HepG2 (cell line): ENCODE measurements around the gene CERS5. TPM values are rescaled to one million over a fixed set of nuclear protein-coding genes. Genes with fewer than 3 reads are reported as not detected.
A peak's percentile ranks its signal among the peaks of the same experiment; 100 is the strongest.

ENCODE experiments used
- ATAC-seq: fragments of 200-7000 bp; cut with Tn5 transposase; 3 replicates; pipeline ENCODE4 v1.9.1; 2020; ENCODE audit warnings: mild to moderate bottlenecking, moderate library complexity
- BruUV-seq: library from RNA; stranded (reverse); fragments of 400-500 nt; replicated peaks from 2 replicates; lab custom pipeline; 2021; lab: Mats Ljungman, UMichigan
- CTCF ChIA-PET: fragments of 300-600 bp; formaldehyde crosslinking; extraction: SDS; loops from one replicate; lab custom pipeline; 2021; ENCODE audit warnings: low total read pairs, inconsistent platforms, low intra/inter-chr PET ratio; lab: Yijun Ruan, JAX
- POLR2A ChIA-PET: fragments of 350-600 bp; sonication (Branson Sonifier 250); formaldehyde crosslinking; loops from one replicate; lab custom pipeline; 2020; ENCODE audit warnings: antibody characterized with exemption, inconsistent platforms; lab: Yijun Ruan, JAX
- DNase-seq: peaks from one replicate; pipeline ENCODE4 v3.0.0-alpha.2; 2015; ENCODE audit warnings: low spot score
- FAIRE-seq: peaks from 3 replicates; lab custom pipeline; 2011; peaks lifted over from hg19 to GRCh38; lab: Jason Lieb, UNC
- H2AFZ ChIP-seq: one replicate; pipeline ENCODE4 v1.6.1; 2011; ENCODE audit warnings: low read length, inconsistent platforms
- H3K27ac ChIP-seq: fragments of 300-600 bp; 3 replicates; pipeline ENCODE4 v1.8.0; 2011; ENCODE audit warnings: mixed run types, mild to moderate bottlenecking, mixed read lengths, low read length, inconsistent platforms; ENCODE audit not compliant: insufficient read depth; ENCODE audit errors: extremely low read length
- H3K27me3 ChIP-seq, 2 experiments: fragments of 200-600 bp in 1 of 2; 2 replicates in 1 of 2; 3 replicates in 1 of 2; pipeline versions ENCODE4 v1.6.0 to v1.8.0; 2011; ENCODE audit warnings: low read length in 2 of 2, mild to moderate bottlenecking in 2 of 2, moderate library complexity in 2 of 2, inconsistent platforms in 1 of 2; ENCODE audit not compliant: insufficient read depth in 2 of 2, control insufficient read depth in 1 of 2
- H3K36me3 ChIP-seq, 2 experiments: fragments of 200-600 bp in 1 of 2; replicated peaks in 1 of 2; 2 replicates in 1 of 2; 3 replicates in 1 of 2; pipeline versions ENCODE4 v1.5.1 to v1.8.0; 2011; ENCODE audit warnings: low read length in 2 of 2, inconsistent platforms in 1 of 2; ENCODE audit not compliant: insufficient read depth in 2 of 2, control insufficient read depth in 1 of 2
- H3K4me1 ChIP-seq: 2 replicates; pipeline ENCODE4 v1.5.1; 2012; ENCODE audit warnings: low read length, inconsistent platforms; ENCODE audit not compliant: insufficient read depth
- H3K4me2 ChIP-seq: 2 replicates; pipeline ENCODE4 v1.6.0; 2011; ENCODE audit warnings: low read depth, low read length, inconsistent platforms
- H3K4me3 ChIP-seq, 3 experiments: fragments of 200-600 bp in 1 of 3; sonication (generic), shearing (Covaris generic) in 1 of 3; replicated peaks in 1 of 3; 2 replicates each; pipeline ENCODE4 v1.5.1; 2011 to 2016; ENCODE audit warnings: low read length in 3 of 3, inconsistent platforms in 2 of 3, low read depth in 2 of 3, mild to moderate bottlenecking in 2 of 3, control low read depth in 1 of 3, mixed read lengths in 1 of 3; ENCODE audit not compliant: insufficient read depth in 1 of 3
- H3K79me2 ChIP-seq: one replicate; pipeline ENCODE4 v1.6.1; 2011; ENCODE audit warnings: low read length, inconsistent platforms; ENCODE audit not compliant: insufficient read depth
- H3K9ac ChIP-seq: 2 replicates; pipeline ENCODE4 v1.6.0; 2011; ENCODE audit warnings: mild to moderate bottlenecking, low read depth, low read length, inconsistent platforms; ENCODE audit not compliant: insufficient read depth
- H3K9me3 ChIP-seq: 2 replicates; pipeline ENCODE4 v1.5.1; 2012; ENCODE audit warnings: mild to moderate bottlenecking, low read length
- H4K20me1 ChIP-seq: 2 replicates; pipeline ENCODE4 v1.6.0; 2011; ENCODE audit warnings: inconsistent platforms, mild to moderate bottlenecking, low read length, moderate library complexity; ENCODE audit not compliant: insufficient read depth
- CBX5 ChIP-seq: sonication (generic); formaldehyde crosslinking; IDR thresholded peaks from 2 replicates; pipeline ENCODE4 v1.4.0; 2020; ENCODE audit warnings: missing genetic modification reagents, borderline replicate concordance
- CTCF ChIP-seq: sonication (generic); formaldehyde crosslinking; IDR thresholded peaks from 2 replicates; pipeline ENCODE4 v1.5.0; 2020; ENCODE audit warnings: mild to moderate bottlenecking, missing genetic modification reagents, moderate library complexity
- DMAP1 ChIP-seq: IDR thresholded peaks from 2 replicates; pipeline ENCODE4 v1.6.1; 2016
- GATAD1 ChIP-seq: IDR thresholded peaks from 2 replicates; pipeline ENCODE4 v1.6.1; 2016; ENCODE audit warnings: missing genetic modification reagents, missing compliant biosample characterization
- MIER3 ChIP-seq: IDR thresholded peaks from 2 replicates; pipeline ENCODE4 v1.6.1; 2016; ENCODE audit warnings: missing compliant biosample characterization, borderline replicate concordance
- MXD1 ChIP-seq: sonication (generic); formaldehyde crosslinking; IDR thresholded peaks from 2 replicates; pipeline ENCODE4 v1.4.0; 2020; ENCODE audit warnings: mild to moderate bottlenecking, missing genetic modification reagents
- NFE2 ChIP-seq: sonication (generic); formaldehyde crosslinking; IDR thresholded peaks from 2 replicates; pipeline ENCODE4 v1.4.0; 2020; ENCODE audit warnings: missing genetic modification reagents
- NR2F6 ChIP-seq, 2 experiments: IDR thresholded peaks; 2 replicates each; pipeline ENCODE4 v1.6.1; 2016; ENCODE audit warnings: antibody characterized with exemption in 1 of 2, mild to moderate bottlenecking in 1 of 2
- PRMT3 ChIP-seq: sonication (generic); formaldehyde crosslinking; IDR thresholded peaks from 2 replicates; pipeline ENCODE4 v1.8.1; 2022; ENCODE audit warnings: low read depth, mild to moderate bottlenecking, moderate library complexity, missing genetic modification reagents, borderline replicate concordance
- SMC3 ChIP-seq: IDR thresholded peaks from 2 replicates; pipeline ENCODE4 v1.6.1; 2011; ENCODE audit warnings: low read length, improper control_type of control experiment
- SUZ12 ChIP-seq: fragments of 150-350 bp; IDR thresholded peaks from 2 replicates; pipeline ENCODE4 v1.6.1; 2014; ENCODE audit warnings: low read depth, low read length
- THAP8 ChIP-seq: sonication (generic); formaldehyde crosslinking; IDR thresholded peaks from 2 replicates; pipeline ENCODE4 v1.5.1; 2020; ENCODE audit warnings: missing genetic modification reagents, mild to moderate bottlenecking, borderline replicate concordance
- ZBTB43 ChIP-seq: sonication (generic); formaldehyde crosslinking; conservative IDR thresholded peaks from 2 replicates; pipeline ENCODE4 v1.4.0; 2020; ENCODE audit warnings: missing genetic modification reagents
- ZMYM2 ChIP-seq: sonication (generic); formaldehyde crosslinking; IDR thresholded peaks from 2 replicates; pipeline ENCODE4 v1.8.0; 2022; ENCODE audit warnings: mild to moderate bottlenecking, missing genetic modification reagents
- ZNF280B ChIP-seq: sonication (generic); formaldehyde crosslinking; IDR thresholded peaks from 2 replicates; pipeline ENCODE4 v1.5.0; 2020; ENCODE audit warnings: missing genetic modification reagents, mild to moderate bottlenecking, borderline replicate concordance
- ZNF362 ChIP-seq: sonication (generic); formaldehyde crosslinking; IDR thresholded peaks from 2 replicates; pipeline ENCODE4 v1.4.0; 2020; ENCODE audit warnings: missing genetic modification reagents, mild to moderate bottlenecking, borderline replicate concordance
- WGBS: methylation state at CpG from one replicate; pipeline ENCODE4 v1.1.6; 2017; ENCODE audit warnings: low lambda C conversion rate; 5-methylcytosine and 5-hydroxymethylcytosine counted together
- in situ Hi-C: cut with HindIII; loops from 2 replicates; pipeline ENCODE4 v1.10.0; 2017; ENCODE audit warnings: low pct_unique_long_range_greater_than_20kb; ENCODE audit not compliant: extremely low pct_ligation_motif_present
- intact Hi-C: fragments of 100-400 bp; cut with micrococcal nuclease; formaldehyde crosslinking; loops from one replicate; pipeline ENCODE4 v1.10.0; 2022; ENCODE audit not compliant: unreplicated experiment
- polyA plus RNA-seq, 8 experiments: library from polyadenylated mRNA; depleted of rRNA in 3 of 8; stranded (reverse) in 7 of 8; unstranded in 1 of 8; fragments of >200 nt; fragmentation: Illumina TruSeq in 4 of 8; extraction: Trizol in 4 of 8; gene quantifications; 2 replicates each; pipeline versions ENCODE4 v1.2.1 to v1.2.3, GENCODE V29; 2011 to 2016; ENCODE audit warnings: low read depth in 4 of 8, missing spikeins in 1 of 8, mixed read lengths in 1 of 8; ENCODE audit not compliant: insufficient read depth in 1 of 8
- total RNA-seq, 5 experiments: library from RNA; depleted of rRNA; stranded (reverse); fragments of >200 nt; fragmentation: Illumina TruSeq; extraction: Trizol; gene quantifications; 2 replicates each; pipeline ENCODE4 v1.2.3, GENCODE V29; 2016; ENCODE audit warnings: low read depth in 1 of 5

Gene CERS5
- total and polyA plus RNA-seq, 2 of the 13 experiments (the other 11 are each of a cell fraction or from before 2014, with no cell fraction given): 22.3 to 48.8 TPM

- TF ChIP-seq CTCF (CRISPR knock-in tag) (peak; percentile 72), SMC3 (peak; percentile 78), SUZ12 (no peak), MXD1 (CRISPR knock-in tag) (no peak), ZNF362 (0 out of 2 replicates have a peak, but pooled peaks have one; percentile 28), NR2F6 (IDR thresholded peaks at IDR 0.05) (peak; percentile 64), NR2F6 (CRISPR knock-in tag; IDR thresholded peaks at IDR 0.05) (peak; percentile 38; the same call in 1 of the 2 replicates), CBX5 (CRISPR knock-in tag) (no peak), DMAP1 (no peak), PRMT3 (CRISPR knock-in tag) (no peak)
These were observed 34.5 kb downstream of the CERS5 start (continued) for GRCh38 chr12:50132505-50133135.

- in situ Hi-C loops: loop anchor here (5.0 kb wide), 1 partner anchor 48 kb away; no protein-coding TSS in a partner anchor
- TF ChIP-seq MIER3 (CRISPR knock-in tag) (no peak), THAP8 (no peak), ZNF280B (CRISPR knock-in tag) (no peak), ZMYM2 (CRISPR knock-in tag) (no peak), GATAD1 (no peak), ZBTB43 (CRISPR knock-in tag) (no peak), NFE2 (CRISPR knock-in tag) (no peak)
These were observed 37.9 kb downstream of the CERS5 start for GRCh38 chr12:50129290-50129689.

More at GRCh38 chr12:50129290-50129689, 37.9 kb downstream of the CERS5 start:
- H3K79me2 ChIP-seq: no peaks in the 10 kb centered on the region
- 97% methylated on average over 4 of the region's 4 CpGs for WGBS
- ChIA-PET CTCF (no interaction called here), POLR2A (interaction anchor here (2.2 to 2.3 kb wide), 2 partner anchors 17 to 38 kb away, joined by 10 to 11 read pairs; partner anchors contain the start of genes CERS5 and COX14)
- H3K4me2 ChIP-seq: no peak overlapping the region
- H3K9ac ChIP-seq: no peak overlapping the region
- no peak for DNase-seq
- no peak for ATAC-seq
- H3K27me3 ChIP-seq: no peaks in the 10 kb centered on the region
- H4K20me1 ChIP-seq: no peaks in the 10 kb centered on the region
- no peak overlapping the region for H3K4me3 ChIP-seq
- no peaks in the 10 kb centered on the region for H3K4me1 ChIP-seq
- no peak for FAIRE-seq
- no peak overlapping the region for H3K27ac ChIP-seq
- no peaks in the 10 kb centered on the region for H3K9me3 ChIP-seq
- no TSS peak for BruUV-seq
- H2AFZ ChIP-seq: no peak overlapping the region
- H3K36me3 ChIP-seq: peaks cover 10 to 31% of the 10 kb centered on the region in 2 experiments
- intact Hi-C loops: no loop called here
